Anterior cingulate cortex (tissue), 58 donors: Measurements from ENCODE around the gene CACNA2D1.
"Not testable (repeated sequence)": the region's sequence is repeated elsewhere in the genome, so short reads cannot be mapped to it uniquely, and the experiment has no call there.

Experiments used
- DNase-seq, 58 donors: peaks; one replicate each; lab custom pipeline; 2025; lab: John Stamatoyannopoulos, UW

CACNA2D1 gene

DNA sequence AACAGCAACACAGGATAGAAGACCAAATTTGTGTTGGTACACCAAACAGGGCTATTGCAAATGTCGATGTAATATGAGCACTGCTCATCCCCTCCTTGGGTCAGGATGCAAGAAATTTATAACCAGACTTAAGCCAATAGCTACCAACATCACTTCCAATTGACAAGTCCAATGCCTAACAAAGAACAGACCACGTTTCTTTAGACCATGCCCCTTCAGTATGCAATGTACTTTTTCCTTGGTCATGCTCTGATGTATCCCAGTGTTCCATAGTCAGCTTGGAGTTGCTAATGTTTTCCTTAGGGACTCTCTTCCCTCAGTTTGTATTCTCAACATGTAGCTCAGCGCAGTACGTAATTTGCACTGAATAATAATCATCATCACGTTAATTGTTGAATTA is 7.8 kb downstream of the CACNA2D1 start:
- no peak for DNase-seq

DNA sequence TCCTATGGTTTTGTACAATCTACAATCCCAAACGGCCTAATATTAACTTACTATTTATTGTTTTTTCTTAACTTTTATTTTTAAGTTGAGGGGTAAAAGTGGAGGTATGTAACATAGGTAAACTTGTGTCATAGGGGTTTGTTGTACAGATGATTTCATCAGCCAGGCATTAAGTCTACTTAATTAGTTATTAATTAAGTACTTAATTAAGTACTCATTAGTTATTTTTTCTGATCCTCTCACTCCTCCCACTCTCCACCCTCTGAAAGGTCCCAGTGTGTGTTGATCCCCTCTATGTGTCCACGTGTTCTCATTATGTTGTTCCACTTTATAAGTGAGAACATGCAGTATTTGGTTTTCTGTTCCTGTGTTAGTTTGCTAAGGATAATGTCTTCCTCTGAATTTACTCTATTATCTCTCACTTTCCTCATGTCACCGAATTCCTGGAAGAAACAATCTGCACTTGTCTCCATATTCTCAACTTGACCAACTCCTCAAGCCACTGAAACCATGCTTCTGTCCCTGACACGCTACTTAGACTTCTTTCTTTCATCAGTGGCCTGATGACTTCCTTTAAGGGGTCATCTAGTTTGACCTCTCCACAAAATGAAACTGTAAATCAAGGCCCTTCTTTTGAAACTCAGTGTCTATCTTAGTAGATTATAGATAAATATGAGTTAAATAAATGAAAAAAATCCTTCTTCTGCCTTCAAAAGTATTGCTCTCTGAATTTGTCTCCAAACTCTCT is 9.1 kb downstream of the CACNA2D1 start:
- no peak for DNase-seq

DNA sequence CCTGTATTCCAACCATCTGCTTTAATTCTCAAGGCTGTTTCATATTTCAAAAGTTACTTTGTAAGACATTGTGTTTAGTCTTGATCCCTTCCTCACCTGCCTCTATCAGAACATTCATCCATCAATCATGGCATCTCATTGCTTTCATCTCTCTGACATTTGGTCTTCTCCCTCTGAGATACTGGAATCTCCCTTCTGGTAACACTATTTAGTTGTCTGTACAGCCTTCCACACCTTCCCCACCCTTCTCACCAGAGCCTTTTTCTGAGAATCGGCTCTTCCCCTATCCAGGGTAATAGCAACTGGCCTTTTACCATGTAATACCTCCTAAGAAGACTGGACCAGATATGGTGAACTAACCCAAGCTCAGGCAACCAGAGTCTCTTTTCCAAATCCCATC is 10.1 kb downstream of the CACNA2D1 start:
- DNase-seq, result no peak

DNA sequence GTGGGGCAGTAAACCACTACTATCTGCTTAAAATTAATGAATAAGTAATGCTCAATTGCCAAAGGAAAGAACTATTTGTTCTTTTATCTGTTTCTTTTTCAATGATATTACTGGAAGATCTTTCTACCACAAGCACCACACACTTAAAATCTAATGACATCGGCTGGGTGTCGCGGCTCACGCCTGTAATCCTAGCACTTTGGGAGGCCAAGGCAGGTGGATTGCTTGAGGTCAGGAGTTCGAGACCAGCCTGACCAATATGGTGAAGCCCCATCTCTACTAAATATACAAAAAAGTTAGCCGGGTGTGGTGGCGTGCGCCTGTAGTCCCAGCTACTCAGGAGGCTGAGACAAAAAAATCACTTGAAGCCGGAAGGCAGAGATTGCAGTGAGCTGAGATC is 10.8 kb downstream of the CACNA2D1 start:
- not testable (repeated sequence) for DNase-seq

DNA sequence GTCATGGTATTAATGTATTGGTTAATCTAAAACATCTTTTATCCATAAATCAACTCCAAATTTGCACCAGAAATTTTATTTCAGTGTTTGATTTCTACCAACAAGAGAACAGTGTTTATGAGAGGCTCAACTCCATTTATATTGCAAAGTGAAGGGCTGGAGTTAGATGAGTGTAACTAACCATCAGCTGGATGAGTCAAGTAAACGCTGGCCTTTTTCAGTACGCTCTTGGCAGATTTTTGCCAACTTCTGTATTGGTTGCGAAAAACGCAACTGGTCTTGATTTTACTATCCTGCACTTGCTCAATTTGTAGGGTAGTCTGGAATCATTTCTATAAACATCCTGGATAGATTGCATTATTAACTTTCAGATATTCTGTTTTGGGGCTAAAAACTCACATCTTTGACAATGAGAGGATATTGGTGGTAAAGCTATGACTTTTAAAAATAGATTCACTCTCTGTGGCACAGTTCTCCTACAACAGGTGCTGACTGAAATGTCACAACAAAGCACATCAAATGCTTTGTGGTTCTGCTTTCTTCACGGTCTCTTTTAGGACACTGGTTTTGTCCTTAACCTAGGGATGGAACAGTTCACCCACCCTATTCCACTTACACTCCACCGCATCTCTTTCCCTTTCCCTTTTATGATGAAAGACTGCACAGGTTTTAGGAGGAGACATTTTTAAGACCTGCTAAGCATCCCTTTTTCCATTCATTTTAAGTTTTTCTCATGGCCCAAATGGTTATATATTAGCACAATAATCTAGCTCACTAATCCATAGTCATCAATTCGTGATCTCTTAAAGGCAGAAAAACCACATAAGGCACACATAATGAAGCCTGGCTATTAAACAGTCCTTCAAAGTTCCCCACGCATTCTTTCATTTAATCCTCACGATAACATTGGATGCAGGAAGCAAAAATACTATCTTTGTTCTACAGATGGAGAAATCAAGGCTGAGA is 12.8 kb downstream of the CACNA2D1 start:
- no peak for DNase-seq

DNA sequence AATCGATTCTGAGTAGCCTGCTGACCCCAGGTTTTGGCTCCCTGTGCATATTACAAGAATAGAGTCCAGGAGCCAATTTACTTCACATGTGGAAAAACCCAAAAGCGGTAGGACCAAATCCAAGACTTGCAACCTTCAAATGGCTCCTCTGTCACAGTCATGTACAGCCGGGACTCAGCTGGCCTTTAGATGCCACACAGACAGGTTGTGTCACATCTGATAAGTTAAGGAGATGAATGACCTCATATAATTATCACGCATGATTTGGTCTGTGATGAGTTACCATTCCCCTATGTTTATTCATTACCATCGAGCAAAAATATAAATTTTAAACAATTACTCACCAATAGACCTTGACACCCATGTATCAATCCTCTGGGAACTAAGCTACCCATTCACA is 14.2 kb downstream of the CACNA2D1 start:
- DNase-seq, result no peak

DNA sequence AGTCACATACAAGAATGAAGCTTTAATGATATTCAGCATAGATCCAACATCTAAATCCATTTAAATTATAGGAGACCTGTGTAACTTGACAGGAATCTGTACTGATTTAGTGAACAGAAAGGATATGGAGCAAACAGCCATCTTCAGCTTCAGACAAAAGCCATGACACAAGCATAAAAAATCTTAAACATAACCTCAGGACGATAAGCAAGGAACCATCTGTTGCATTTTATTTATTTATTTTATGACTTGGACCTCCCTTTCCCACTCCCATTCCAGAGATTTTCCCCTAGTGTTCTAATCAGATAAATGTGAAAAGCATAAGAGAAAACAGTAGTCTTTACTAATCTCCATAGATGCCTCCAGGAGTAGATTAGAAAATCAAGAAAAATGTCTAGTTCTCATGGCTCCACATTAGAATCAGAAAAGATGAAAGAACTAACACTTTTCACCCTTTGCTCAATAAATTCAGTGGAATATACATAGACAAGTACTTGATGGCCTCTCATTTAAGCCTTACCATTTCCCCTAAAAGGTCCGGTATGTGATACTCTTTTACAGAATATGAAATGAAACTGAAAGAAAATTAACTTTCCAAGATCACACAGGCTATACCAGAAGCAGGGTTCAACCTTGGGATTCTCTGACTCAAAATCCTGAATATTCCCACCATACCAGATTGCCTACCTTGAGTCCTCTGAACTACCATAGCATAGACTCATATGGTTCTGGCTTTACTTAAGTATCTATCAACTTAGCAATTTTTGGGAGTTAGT is 15.2 kb downstream of the CACNA2D1 start:
- no peak for DNase-seq

DNA sequence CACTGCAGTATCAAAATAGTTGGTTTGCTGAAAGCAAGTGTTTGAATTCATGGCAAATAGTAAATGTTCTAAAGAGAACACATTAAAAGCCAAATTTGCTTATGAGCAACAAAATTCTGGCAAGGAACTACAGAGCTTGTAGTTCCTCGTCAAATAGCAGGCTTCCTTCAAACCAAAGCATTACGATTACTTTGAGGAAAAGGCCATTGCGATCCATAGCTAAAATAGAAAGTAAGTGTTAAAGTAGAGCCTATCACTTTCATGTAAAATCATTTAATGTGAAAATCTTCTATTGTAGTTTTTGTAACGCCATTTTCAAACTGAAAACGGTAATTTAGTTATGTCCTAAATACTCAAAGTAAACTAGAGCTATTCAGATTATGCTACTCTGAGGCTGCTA is 20.1 kb downstream of the CACNA2D1 start:
- no peak for DNase-seq

DNA sequence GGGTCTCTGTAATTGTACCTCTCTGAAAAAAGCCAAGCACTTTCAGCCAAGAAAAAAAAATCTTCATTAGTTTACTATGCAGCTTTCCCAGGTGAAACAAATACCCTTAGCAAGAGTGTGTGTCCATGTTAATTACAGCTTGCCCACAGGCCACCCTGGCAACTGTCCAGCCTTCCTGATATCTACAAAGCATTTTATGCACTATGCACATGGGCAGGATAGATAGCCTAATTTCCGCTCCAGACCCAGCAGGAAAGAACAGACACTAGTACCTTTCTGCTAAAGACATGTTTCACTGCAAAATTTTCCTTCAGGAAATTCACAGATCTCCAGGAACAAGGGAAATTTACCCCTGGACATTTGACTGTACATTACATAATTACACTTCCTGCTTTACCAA is 24.4 kb downstream of the CACNA2D1 start:
- no peak for DNase-seq

DNA sequence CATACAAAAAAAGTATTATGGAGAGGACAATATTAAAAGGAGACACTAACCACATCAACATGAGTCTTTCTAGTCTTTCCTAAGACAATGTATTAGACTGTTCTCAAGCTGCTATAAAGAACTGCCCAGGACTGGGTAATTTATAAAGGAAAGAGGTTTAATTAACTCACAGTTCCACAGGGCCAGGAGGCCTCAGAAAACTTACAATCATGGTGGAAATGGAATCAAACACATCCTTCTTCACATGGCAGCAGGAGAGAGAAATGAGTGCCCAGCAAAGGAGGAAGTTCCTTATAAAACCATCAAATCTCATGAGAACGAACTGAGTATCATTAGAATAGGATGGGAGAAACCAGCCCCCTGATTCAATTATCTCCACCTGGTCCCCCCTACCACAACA is 25.7 kb downstream of the CACNA2D1 start:
- DNase-seq, result no peak

DNA sequence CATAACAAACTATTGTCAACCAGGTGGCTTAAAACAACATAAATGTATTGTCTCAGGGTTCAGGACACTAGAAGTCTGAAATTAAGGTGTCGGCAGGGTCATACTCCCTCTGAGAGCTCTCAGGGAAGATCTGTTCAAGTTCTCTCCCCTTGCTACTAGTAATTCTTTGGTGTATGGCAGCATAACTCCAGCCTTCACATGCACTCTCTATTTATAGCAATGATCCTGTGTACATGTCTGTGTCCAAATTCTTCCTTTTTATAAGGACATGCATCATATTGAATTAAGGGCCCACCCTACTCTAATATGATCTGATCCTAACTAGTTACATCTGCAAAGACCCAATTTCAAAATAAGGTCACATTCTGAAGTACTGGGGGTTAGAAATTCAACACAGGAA is 27.2 kb downstream of the CACNA2D1 start:
- DNase-seq, result no peak

DNA sequence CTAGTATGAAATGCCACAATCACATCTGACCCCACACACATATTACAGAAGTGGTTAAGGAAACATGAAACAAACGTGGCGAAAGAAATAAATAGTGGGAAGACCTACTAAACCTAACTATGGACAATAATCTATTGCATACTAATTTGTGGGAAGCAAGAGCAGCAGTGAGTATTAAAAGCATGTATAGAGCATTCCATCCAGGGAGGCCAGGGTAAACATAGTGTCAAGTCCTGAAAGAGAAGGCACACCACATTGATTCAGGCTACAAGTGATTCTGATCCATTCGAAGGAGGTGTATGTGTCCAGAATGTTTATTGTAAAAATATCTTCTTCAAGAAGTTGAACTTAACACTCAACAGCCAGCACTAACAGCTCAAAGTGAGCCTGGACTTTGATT is 29.2 kb downstream of the CACNA2D1 start:
- no peak for DNase-seq

DNA sequence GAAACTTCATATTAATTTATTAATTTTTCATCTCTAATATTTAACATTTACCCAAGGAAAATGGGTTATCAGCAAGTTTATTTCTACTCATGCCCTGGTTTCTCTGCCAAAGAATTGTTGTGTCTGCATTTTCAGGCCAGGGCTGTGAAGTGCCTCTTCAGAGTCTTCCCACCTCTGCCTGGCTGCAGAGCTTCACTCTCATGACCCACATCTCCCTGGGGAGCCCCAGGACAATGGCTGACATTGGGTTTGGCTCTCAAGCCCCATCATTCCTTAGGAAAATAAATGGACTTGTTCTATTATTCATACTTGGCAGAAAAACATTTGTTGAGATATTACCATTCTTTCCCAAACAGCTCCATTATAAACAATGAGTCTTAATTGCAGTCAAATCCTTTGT is 30.3 kb downstream of the CACNA2D1 start:
- no peak for DNase-seq

DNA sequence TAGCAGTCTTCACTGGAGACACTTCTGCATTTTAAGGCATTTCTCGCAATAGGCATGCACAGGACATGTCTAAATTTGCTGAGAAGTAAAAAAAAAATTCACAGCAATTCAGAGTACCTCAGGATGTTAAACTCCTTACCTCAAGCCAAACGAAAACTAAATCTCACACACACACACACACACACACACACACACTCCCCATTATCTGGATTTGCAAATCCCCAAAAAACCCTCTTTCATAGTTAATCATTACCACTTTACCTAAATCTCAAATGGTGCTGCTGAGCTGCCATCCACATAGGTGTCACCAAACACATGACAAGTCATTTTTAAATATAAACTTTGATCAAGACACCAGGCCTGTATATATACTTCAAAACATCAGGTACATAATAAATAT is 31.8 kb downstream of the CACNA2D1 start:
- DNase-seq, result no peak

DNA sequence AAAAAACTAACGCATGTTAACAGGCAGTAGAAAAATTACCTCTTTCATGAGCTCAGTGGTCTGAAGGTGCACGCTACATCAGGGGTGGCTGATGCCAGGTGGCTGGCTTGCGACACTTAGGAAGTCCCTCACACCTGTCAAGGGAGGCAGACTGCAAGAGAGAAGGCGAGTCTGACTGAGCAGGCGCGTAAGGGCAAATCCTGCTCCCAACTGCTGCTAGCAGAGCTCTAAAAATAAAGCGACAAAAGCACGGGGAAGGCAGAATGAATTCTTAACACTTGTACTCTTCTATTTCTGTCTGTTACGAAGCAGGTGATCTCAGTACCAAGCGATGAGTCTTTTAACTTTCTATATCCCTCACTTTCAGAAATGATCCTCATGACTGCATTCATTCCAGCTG is 33.1 kb downstream of the CACNA2D1 start:
- DNase-seq, result peak in 42 of 58 donors; percentile 0 to 71 (median 10)

DNA sequence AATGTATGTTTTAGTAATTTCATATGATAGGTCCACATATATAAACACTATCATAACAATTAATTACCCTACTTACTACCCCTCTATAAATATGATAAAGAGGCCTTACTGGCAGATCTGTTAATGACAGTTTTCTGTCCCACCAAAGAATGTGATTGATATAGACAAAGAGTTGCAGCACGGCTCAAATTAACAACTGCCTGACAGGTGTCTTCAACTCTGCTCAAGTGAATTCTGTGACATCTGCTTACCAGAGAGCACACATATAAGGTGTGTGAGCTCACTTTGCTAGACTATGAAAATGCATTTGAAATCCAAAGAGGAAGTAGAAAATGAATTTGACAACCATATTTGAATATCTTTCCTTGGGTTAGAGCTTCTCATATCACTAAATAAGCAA is 36.6 kb downstream of the CACNA2D1 start:
- DNase-seq, result no peak

DNA sequence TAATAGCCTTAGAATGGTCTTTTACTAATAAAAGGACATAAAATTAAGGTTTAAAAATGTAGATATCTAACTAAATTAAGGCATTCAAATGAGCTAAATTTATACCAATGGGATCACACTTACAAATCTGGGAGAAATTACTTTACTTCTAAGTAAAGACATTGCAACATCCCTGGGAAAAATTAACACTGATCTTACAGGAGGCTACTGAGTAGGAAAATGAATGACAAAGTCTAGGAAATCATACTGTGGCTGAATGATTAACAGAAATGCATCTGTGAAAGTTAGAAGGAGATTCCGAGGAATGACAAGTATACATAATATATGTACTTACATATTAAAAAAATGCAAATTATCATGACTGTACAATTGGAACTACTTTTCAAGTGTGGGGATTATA is 38.3 kb downstream of the CACNA2D1 start:
- DNase-seq, result no peak

DNA sequence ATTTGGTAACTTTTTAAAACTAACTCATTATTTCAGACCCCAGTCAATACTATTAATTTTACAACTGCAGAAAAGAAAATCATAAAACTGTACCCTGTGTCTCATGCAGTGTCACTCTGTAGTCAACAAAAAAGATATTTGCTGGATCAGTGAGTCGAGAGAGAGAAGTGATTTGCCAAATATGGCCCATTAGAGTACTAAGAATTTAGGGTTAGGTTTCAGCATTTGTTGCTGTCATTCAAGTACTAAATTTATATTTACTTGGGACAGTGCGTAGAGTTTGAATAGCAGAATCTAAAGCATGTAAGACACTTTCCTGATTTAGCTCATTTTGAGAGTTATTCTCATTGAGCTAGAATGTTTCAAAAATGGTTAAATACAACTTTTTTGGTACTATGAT is 38.9 kb downstream of the CACNA2D1 start:
- no peak for DNase-seq

DNA sequence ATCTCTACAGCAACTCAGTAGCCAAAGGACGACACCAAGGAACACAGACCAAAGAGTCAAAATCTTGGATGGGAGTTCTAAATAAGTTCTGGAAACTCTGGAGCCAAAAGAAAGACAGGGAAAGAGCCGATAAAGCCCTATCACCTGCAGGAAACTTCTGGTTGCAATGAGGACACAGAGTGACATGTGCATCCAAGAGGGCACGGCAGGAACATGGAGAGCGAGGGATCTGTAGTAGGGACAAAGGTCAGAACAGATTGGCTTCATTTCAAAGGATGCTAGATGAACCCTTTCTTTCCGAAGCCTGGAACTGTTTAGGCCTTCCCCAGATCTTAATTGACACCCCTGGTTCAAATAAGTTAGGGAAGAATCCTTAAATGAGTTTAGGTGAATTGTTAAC is 39.5 kb downstream of the CACNA2D1 start:
- DNase-seq, result no peak

DNA sequence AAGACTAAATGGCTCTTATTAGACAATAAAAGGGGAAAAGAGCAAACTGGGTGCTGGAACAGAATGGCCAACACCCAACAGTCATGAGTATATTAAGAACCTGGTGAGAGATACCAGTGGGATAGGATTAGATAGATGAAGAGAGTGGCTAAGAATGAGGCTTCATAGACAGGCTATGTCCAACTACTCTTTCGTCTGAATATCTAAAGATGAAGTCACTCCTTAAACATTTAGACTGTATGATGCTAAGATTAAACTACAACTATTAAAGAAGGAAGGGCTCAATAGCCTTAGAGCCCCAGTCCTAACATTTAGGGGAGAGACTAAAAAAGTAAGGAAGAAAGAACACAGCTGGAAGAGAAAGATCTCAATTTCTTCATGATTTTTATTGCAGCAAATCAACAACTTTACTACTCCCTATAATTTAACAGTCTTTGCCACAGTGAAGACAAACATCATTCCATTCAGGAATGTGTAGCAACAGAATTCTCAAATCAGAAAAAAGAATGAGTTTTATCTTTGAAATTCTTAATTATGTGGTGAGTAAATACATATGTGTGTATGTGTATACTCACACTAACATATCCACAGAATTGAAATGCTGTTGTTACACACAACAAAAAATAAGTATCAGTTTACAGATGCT is 45.6 kb downstream of the CACNA2D1 start:
- DNase-seq, result no peak

DNA sequence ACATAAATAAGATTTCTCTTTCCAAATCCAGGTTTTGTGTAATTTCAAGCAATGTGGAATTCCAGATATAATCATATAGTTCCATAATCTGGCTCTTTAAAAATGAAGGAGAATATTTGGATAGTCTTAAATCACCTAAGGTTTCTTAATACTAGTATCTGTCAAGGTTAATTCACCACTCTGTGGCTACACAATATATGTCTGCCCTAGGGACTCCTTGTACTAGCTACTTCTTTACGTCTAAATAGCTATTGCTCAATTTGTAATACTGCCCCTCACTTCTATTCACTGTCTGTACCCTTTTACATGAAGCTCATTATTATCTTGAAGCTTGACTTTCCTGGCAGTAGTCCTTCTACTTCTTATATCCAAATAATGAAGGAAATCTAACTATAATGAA is 47.2 kb downstream of the CACNA2D1 start:
- DNase-seq, result no peak
